GM12865 (cell line): ENCODE data around the gene GUCD1.

ENCODE experiments used
- DNase-seq: peaks from one replicate; pipeline ENCODE4 v3.0.0; 2010; ENCODE audit warnings: low read depth
- H3K4me3 ChIP-seq: 2 replicates; pipeline ENCODE4 v1.5.1; 2011; ENCODE audit warnings: mild to moderate bottlenecking, low read depth, low read length, control low read depth
- TF ChIP-seq, protein P1 (sequence below): IDR thresholded peaks from 2 replicates; pipeline ENCODE4 v1.5.1; 2011; ENCODE audit warnings: low read length, control low read depth, low read depth, inconsistent platforms; ENCODE audit not compliant: insufficient read depth; ENCODE audit errors: missing control alignments

Gene GUCD1

DNA sequence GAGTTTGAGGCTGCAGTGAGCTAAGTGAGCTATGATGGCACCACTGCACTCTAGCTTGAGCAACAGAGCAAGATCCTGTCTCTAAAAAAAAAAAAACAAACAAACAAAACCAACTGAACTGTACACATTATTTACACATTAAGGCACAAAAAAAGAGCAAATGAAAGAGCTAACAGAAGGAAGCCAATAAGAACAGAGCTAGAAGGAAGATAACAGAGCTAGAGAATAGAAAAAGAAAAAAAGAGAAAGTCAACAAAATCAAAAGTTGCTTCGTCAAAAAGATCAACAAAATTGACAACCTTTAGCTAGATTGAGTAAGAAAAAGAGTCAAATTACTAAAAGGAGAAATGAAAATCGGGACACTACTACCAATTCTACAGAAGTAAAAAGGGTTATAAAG, 25.0 kb downstream of the GUCD1 start:
- TF ChIP-seq, protein P1, sequence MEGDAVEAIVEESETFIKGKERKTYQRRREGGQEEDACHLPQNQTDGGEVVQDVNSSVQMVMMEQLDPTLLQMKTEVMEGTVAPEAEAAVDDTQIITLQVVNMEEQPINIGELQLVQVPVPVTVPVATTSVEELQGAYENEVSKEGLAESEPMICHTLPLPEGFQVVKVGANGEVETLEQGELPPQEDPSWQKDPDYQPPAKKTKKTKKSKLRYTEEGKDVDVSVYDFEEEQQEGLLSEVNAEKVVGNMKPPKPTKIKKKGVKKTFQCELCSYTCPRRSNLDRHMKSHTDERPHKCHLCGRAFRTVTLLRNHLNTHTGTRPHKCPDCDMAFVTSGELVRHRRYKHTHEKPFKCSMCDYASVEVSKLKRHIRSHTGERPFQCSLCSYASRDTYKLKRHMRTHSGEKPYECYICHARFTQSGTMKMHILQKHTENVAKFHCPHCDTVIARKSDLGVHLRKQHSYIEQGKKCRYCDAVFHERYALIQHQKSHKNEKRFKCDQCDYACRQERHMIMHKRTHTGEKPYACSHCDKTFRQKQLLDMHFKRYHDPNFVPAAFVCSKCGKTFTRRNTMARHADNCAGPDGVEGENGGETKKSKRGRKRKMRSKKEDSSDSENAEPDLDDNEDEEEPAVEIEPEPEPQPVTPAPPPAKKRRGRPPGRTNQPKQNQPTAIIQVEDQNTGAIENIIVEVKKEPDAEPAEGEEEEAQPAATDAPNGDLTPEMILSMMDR, result no peak
- no peak for DNase-seq
- H3K4me3 ChIP-seq, result no peak overlapping the region

DNA sequence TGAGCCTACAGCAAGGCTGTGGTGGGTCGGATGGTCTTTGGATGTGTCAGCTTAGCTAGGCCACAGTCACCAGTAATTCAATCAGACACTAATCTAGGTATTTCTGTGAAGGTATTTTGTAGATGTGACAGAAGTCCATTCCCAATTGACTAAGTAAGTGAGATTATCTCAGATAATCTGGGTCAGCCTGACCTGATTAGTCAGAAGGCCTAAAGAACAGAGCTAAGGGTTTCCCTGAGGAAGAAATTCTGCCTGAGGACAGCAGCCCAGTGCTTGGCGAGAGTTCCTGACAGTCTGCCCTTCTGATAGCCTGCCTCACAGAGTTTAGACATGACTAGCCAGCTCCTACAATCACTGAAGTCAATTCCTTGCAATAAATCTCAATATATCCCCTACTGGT, 28.7 kb downstream of the GUCD1 start:
- H3K4me3 ChIP-seq, result no peak overlapping the region
- TF ChIP-seq, protein P1, result no peak
- DNase-seq, result no peak

DNA sequence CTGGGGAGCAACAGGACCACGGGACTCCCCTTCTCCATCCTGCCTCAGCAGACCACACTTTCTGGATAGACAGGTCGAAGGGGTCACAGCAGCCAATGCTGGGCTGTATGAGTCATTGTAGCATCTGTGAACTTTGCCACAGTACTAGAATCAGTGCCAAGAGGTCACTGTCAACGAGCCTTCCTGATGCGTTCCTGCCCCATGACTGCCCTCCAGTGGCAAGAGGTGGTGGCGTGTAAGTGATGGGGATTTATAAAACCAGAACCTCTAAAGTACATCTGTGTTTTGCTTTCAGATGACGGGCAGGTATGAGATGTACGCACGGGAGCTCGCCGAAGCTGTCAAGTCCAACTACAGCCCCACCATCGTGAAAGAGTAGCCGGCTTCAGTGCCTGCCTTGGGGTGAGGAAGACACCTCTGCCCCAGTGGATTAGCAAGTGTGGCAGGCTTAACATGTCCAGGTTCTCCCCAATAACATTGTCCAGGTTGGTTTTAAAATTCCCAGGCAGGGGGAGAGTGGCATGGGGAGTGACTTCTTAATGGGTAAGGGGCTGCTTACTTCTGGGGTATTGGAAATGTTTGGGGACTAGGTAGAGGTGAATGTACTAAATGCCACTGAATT, 29.4 kb downstream of the GUCD1 start:
- H3K4me3 ChIP-seq, result no peak overlapping the region
- DNase-seq, result peak; percentile 92
- TF ChIP-seq, protein P1, result peak; percentile 96

DNA sequence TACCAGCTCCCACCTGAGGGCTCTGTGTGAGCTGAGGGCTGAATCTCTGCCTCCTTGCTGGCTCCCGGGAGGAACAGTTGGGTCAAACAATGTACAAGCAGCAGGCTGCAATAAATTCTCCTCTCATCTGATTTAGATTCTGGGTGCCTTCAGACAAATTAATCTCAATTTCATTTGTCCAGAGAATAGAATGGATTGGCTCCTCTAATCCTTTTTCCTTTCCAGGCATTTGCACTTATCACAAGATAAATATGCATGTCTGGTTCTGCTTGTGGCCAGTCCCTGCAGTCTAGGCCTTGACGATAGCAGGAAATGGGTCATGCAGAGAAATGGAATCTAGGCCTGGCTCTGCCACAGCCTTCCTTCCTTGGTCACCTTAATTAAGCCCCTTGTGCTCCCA, 31.1 kb downstream of the GUCD1 start:
- DNase-seq, result no peak
- no peak overlapping the region for H3K4me3 ChIP-seq
- TF ChIP-seq, protein P1, result no peak

DNA sequence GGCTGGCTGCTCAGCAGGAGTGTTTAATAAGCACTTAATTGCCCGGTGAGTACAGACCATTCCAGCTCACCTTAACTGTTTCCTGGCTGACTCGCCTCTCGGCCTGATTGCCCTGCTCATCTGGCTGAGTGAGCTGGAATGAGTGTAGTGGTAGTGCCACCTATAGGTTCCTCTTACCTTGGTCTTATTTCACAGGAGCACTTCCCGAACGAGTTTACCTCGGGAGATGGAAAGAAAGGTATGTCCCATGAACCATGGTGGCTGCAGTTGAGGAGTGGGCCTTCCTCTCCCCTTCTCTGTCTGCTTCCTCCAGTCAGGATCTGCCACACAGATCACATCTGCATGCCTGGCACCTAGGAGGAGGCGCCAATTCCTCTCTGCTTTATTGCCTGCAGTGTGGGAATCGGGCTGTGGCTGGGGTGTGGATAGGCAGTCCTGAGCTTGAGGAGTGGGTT, 33.1 kb downstream of the GUCD1 start:
- no peak overlapping the region for H3K4me3 ChIP-seq
- DNase-seq, result peak; percentile 75
- TF ChIP-seq, protein P1, result peak; percentile 50

DNA sequence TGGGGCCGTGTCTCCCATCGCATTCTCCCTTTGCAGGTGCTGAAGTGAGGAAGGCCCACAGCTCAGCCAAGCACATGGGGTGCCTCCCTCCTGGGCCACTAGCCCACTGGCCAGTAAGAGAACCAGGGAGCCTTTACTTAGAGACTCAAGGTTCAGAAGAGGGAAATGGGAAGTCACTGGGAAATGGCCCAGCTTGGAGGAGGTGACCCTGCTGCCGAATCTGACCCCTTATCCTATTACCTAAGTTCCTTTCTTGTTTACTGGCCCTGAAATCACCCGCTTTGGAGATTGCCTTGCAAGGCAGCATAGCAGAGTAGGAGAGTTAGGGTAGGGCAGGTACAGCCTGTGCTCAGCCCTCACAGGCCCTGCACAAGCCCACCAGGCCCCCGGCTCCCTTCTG, 35.4 kb downstream of the GUCD1 start:
- TF ChIP-seq, protein P1, result no peak
- H3K4me3 ChIP-seq, result no peak overlapping the region
- DNase-seq, result no peak
